GM23248 (cell line): Measurements from ENCODE around the gene NRP2. TPM values are rescaled to one million over a fixed set of nuclear protein-coding genes. Genes with fewer than 3 reads are reported as not detected.
A peak's percentile ranks its signal among the peaks of the same experiment; 100 is the strongest.

ENCODE experiments used
- DNase-seq: peaks from one replicate; pipeline ENCODE4 v3.0.0-alpha.2; 2015
- H2AFZ ChIP-seq: fragments of 200-600 bp; sonication (generic); 2 replicates; pipeline ENCODE4 v1.6.1; 2016; ENCODE audit warnings: antibody characterized with exemption
- H3F3A ChIP-seq: fragments of 200-600 bp; sonication (generic); 2 replicates; pipeline ENCODE4 v1.6.1; 2016; ENCODE audit warnings: mild to moderate bottlenecking, antibody characterized with exemption, mixed run types; ENCODE audit not compliant: insufficient read depth
- H3K27ac ChIP-seq: fragments of 200-600 bp; sonication (generic); 2 replicates; pipeline ENCODE4 v1.5.1; 2016; ENCODE audit warnings: mild to moderate bottlenecking
- H3K27me3 ChIP-seq: fragments of 200-600 bp; sonication (generic); replicated peaks from 2 replicates; pipeline ENCODE4 v1.6.1; 2016; ENCODE audit warnings: mild to moderate bottlenecking; ENCODE audit not compliant: insufficient read depth
- H3K36me3 ChIP-seq: fragments of 200-600 bp; sonication (generic); 2 replicates; pipeline ENCODE4 v1.6.1; 2016; ENCODE audit warnings: low read depth, mild to moderate bottlenecking
- H3K4me1 ChIP-seq: fragments of 200-600 bp; sonication (generic); 2 replicates; pipeline ENCODE4 v1.6.1; 2016; ENCODE audit warnings: mild to moderate bottlenecking; ENCODE audit not compliant: insufficient read depth
- H3K4me2 ChIP-seq: fragments of 200-600 bp; sonication (generic); one replicate; pipeline ENCODE4 v1.6.1; 2016; ENCODE audit warnings: mild to moderate bottlenecking; ENCODE audit not compliant: unreplicated experiment
- H3K4me3 ChIP-seq: fragments of 200-600 bp; sonication (generic); 2 replicates; pipeline ENCODE4 v1.5.1; 2016; ENCODE audit warnings: mild to moderate bottlenecking
- H3K79me2 ChIP-seq: fragments of 200-600 bp; sonication (generic); 2 replicates; pipeline ENCODE4 v1.6.1; 2016; ENCODE audit warnings: mild to moderate bottlenecking; ENCODE audit not compliant: insufficient read depth
- H3K9ac ChIP-seq: fragments of 200-600 bp; sonication (generic); 2 replicates; pipeline ENCODE4 v1.6.1; 2016; ENCODE audit warnings: mild to moderate bottlenecking
- H3K9me2 ChIP-seq: fragments of 200-600 bp; sonication (generic); 2 replicates; pipeline ENCODE4 v1.6.1; 2016; ENCODE audit warnings: mixed run types, mild to moderate bottlenecking, moderate library complexity; ENCODE audit not compliant: insufficient read depth
- H3K9me3 ChIP-seq: fragments of 200-600 bp; sonication (generic); one replicate; pipeline ENCODE4 v1.6.1; 2017; ENCODE audit warnings: low read depth
- H4K20me1 ChIP-seq: fragments of 200-600 bp; sonication (generic); 2 replicates; pipeline ENCODE4 v1.6.0; 2016; ENCODE audit not compliant: insufficient read depth
- EZH2 ChIP-seq: fragments of 200-600 bp; sonication (generic); IDR thresholded peaks from 2 replicates; pipeline ENCODE4 v1.6.1; 2018; ENCODE audit warnings: antibody characterized with exemption, mild to moderate bottlenecking; ENCODE audit not compliant: insufficient read depth, poor library complexity, severe bottlenecking
- EZH2phosphoT487 ChIP-seq: fragments of 200-600 bp; sonication (generic); IDR thresholded peaks from 2 replicates; pipeline ENCODE4 v1.6.1; 2018; ENCODE audit warnings: antibody characterized with exemption, moderate library complexity, mild to moderate bottlenecking, low read depth; ENCODE audit not compliant: insufficient read depth
- WGBS, 2 experiments: methylation state at CpG; one replicate each; pipeline ENCODE4 v1.1.6; 2015 to 2017; ENCODE audit warnings: low lambda C conversion rate in 2 of 2, low coverage in 1 of 2; ENCODE audit errors: missing lambda C conversion rate in 2 of 2; 5-methylcytosine and 5-hydroxymethylcytosine counted together
- in situ Hi-C: fragments of 300-500 bp; cut with MboI; formaldehyde crosslinking; loops from 2 replicates; pipeline ENCODE4 v1.15.0; 2020
- polyA plus RNA-seq: library from polyadenylated mRNA; unstranded; fragments of >200 nt; fragmentation: Nextera tagmentation; extraction: Ambion mirVana; gene quantifications from 2 replicates; pipeline ENCODE4 v1.2.1, GENCODE V29; 2016
- total RNA-seq: library from RNA; depleted of rRNA; stranded (reverse); fragments of >200 nt; shearing (Covaris generic); gene quantifications from 2 replicates; pipeline ENCODE4 v1.2.3, GENCODE V29; 2014

The NRP2 gene
- total and polyA plus RNA-seq, 2 experiments from 2014 or later, result 6.9 to 9.0 TPM

DNA sequence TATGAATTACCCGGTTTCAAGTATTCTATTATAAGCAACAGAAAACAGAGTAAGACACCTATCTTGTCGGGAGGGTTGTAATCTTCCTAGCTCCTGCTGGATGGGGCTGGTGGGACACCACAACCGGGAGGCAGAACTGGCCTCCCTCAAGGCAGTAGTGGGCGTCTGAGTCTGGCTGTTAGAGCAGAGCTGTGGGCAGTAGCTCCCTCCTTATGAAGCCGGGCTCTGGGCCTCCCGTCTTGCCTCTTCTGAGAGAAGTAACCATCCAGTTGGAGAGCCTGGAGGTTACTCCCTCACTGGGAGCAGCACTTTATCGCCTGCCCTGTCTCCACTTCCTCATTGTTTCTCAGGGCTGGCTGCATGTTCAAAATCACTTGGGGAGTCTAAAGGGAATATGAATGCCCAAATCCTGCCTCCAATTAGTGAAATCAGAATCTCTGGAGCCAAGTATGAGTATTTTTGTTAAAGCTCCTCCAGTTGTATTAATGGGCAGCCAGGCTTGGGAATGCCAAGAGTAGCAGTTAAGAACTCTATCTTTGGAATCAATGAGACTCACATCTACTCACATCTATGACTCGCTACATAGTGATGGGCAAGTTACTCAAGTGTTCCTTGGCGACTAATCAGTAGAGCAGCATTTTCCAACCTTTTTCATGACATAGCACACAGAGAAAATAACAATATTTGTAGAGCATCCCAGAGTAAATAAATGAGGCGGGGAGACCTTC, 27.3 kb upstream of the NRP2 start:
- peak overlapping the region; percentile 25 for H2AFZ ChIP-seq
- H3K4me2 ChIP-seq, result no peak overlapping the region
- no peak overlapping the region for H3K4me3 ChIP-seq
- peaks cover 53% of the 10 kb centered on the region for H3K4me1 ChIP-seq
- peak; percentile 92 for DNase-seq
- no peak for TF ChIP-seq EZH2
- TF ChIP-seq EZH2phosphoT487, result no peak
- in situ Hi-C loops, result no loop called here
- no peaks in the 10 kb centered on the region for H3K9me2 ChIP-seq
- no peaks in the 10 kb centered on the region for H3K27me3 ChIP-seq
- H3F3A ChIP-seq, result peaks cover 39% of the 10 kb centered on the region
- no peaks in the 10 kb centered on the region for H3K9me3 ChIP-seq
- H3K27ac ChIP-seq, result peak overlapping the region; percentile 68
- H3K9ac ChIP-seq, result peak overlapping the region; percentile 16; the same call in 1 of the 2 replicates
- no peaks in the 10 kb centered on the region for H3K79me2 ChIP-seq
- WGBS, 2 experiments, result 32 to 36% methylated on average over 10 of the region's 10 CpGs
- H3K36me3 ChIP-seq, result no peaks in the 10 kb centered on the region
- H4K20me1 ChIP-seq, result no peaks in the 10 kb centered on the region

DNA sequence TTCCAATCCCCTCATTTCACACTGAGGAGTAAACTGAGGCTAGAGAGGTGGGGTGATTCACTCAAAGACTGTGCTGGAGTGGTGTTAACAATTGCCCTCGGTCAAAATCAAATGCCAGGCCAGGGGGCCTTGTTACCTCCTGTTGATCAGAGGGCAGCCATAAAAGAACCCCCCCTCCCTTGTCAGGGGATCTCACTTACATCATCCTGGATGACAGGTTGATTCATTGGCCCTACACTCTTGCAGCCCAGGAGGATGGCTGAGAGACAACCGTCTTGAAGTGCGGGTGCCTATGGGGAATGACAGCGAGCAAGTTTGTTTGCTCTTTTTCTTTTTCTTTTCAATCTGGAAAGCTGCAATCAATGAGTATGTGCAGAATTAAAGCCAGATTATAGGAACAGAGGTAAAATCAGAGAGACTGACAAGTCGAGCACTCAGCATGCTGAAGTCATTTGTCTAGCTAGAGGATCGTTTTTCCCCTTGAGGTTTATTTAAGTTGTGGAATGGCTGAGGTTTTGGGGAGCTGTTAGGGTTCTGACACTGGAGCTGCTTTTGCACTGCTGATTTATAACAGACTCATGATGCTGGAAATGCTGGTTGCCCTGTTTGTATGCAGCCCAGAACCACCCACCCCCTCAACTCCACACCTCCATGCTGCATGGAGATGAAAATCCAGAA, 26.4 kb upstream of the NRP2 start:
- Histone ChIP-seq H3K9me3 (no peaks in the 10 kb centered on the region), H4K20me1 (no peaks in the 10 kb centered on the region), H3K4me1 (peaks cover 52% of the 10 kb centered on the region), H3K4me2 (no peak overlapping the region), H3K27me3 (no peaks in the 10 kb centered on the region), H3K36me3 (no peaks in the 10 kb centered on the region), H3K4me3 (no peak overlapping the region), H3F3A (peaks cover 46% of the 10 kb centered on the region), H2AFZ (no peak overlapping the region), H3K79me2 (no peaks in the 10 kb centered on the region), H3K9me2 (no peaks in the 10 kb centered on the region), H3K9ac (no peak overlapping the region), H3K27ac (peak overlapping the region; percentile 37)
- WGBS, 2 experiments, result 30 to 44% methylated on average over 6 of the region's 6 CpGs
- in situ Hi-C loops, result no loop called here
- no peak for TF ChIP-seq EZH2
- TF ChIP-seq EZH2phosphoT487, result no peak
- no peak for DNase-seq

DNA sequence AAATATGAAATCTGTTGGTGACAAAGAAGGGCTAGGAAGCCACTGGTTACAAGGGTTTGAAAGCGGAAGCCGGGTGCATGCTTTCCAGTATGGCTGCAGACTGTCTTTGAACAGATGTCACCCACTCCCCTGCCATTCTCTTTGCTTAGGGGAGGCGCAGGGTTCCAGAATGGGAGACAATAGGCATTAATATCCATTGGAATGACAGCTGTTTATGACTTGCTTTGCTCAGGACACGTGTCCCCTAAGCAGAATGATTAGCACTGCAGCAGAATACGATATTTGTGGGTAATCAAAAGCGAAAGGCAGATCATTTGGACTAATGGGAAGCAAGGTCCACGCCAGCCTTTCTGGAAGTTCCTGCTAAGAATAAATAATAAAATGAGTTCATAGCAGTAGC, 25.8 kb upstream of the NRP2 start:
- Histone ChIP-seq H3K79me2 (no peaks in the 10 kb centered on the region), H3K4me3 (no peak overlapping the region), H3K4me1 (peaks cover 55% of the 10 kb centered on the region), H4K20me1 (no peaks in the 10 kb centered on the region), H3K9ac (no peak overlapping the region), H3K9me2 (no peaks in the 10 kb centered on the region), H3K4me2 (peak overlapping the region; percentile 22), H3F3A (peaks cover 51% of the 10 kb centered on the region), H3K9me3 (no peaks in the 10 kb centered on the region), H3K27ac (no peak overlapping the region), H2AFZ (0 out of 2 replicates have a peak overlapping the region, but pooled peaks have one; percentile 8), H3K27me3 (no peaks in the 10 kb centered on the region), H3K36me3 (no peaks in the 10 kb centered on the region)
- in situ Hi-C loops, result no loop called here
- DNase-seq, result no peak
- WGBS, 2 experiments, result 21 to 24% methylated on average over 7 of the region's 7 CpGs
- TF ChIP-seq EZH2phosphoT487, result no peak
- TF ChIP-seq EZH2, result no peak

DNA sequence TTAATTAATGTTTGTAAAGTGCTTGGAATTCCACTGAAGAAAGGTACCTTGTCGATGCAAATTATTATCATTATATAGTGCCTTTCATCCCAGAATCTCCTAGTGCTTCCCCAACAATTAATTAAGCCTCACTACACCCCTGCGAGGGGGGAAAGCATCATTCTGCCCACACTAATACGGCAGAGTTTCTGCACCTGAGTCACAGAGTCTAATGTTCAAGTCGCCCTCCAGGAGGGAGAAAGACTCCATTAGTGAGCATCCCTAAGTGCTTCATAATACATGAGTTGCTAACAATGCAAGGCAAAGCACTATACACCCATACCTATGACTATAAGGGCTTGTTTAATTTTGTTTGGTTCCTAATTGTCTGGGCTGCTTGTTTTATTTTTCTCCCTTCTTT, 25.4 kb upstream of the NRP2 start:
- peaks cover 55% of the 10 kb centered on the region for H3K4me1 ChIP-seq
- H4K20me1 ChIP-seq, result no peaks in the 10 kb centered on the region
- no peaks in the 10 kb centered on the region for H3K79me2 ChIP-seq
- no peaks in the 10 kb centered on the region for H3K36me3 ChIP-seq
- H3K9me3 ChIP-seq, result no peaks in the 10 kb centered on the region
- in situ Hi-C loops, result no loop called here
- WGBS, 2 experiments, result 25 to 35% methylated on average over 4 of the region's 4 CpGs
- peak overlapping the region; percentile 44 for H3K27ac ChIP-seq
- H2AFZ ChIP-seq, result 0 out of 2 replicates have a peak overlapping the region, but pooled peaks have one; percentile 8
- no peaks in the 10 kb centered on the region for H3K9me2 ChIP-seq
- H3K9ac ChIP-seq, result peak overlapping the region; percentile 4; the same call in 1 of the 2 replicates
- peak; percentile 46 for DNase-seq
- peaks cover 55% of the 10 kb centered on the region for H3F3A ChIP-seq
- TF ChIP-seq EZH2phosphoT487, result no peak
- TF ChIP-seq EZH2, result no peak
- no peak overlapping the region for H3K4me3 ChIP-seq
- H3K4me2 ChIP-seq, result peak overlapping the region; percentile 59
- H3K27me3 ChIP-seq, result no peaks in the 10 kb centered on the region
